ENCODE results near the gene ADAM12. TPM values are rescaled to one million over a fixed set of nuclear protein-coding genes. Genes with fewer than 3 reads are reported as not detected.

ADAM12 gene
- total RNA-seq, 1 experiment from 2014 or later, result not detected

DNA sequence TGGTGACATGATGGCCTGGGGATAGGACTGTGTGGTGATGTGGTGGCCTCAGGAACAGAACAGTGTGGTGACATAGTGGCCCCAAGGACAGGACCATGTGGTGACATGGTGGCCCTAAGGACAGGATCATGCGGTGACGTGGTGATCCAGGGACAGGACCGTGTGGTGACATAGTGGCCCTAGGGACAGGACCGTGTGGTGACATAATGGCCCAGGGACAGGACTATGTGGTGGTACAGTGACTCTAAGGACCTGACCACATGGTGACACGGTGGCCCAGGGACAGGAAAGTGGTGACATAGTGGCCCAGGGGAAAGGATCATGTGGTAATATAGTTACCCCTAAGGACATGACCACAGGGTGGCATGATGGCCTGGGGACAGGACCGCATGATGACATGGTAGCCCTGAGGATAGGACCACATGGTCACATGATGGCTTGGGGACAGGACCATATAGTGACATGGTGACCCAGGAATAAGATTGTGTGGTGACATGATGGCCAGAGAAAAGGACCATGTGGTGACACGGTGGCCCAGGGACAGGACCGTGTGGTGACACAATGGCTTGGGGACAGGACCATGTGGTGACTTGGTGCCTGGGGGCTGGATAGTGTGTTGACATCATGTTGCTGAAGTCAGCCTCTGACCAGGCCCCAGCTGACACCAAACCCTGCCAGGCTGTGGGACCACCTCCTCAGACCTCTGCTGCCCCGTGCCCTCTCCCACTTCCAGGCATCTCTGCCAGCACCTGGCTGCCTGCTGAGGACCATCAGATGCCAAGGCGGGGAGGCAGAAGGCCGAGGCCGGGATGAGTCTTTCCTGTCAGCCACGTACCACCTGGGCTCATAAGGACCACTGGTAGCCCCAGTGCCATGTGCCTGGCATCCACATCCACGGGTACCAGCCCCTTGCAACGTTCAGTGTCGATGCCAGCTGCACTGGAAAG is 99.5 kb downstream of the ADAM12 start:
- Histone ChIP-seq H3K9me2 (replicated peaks; ENCODE audit: insufficient read depth, low read length) (no peaks in the 10 kb centered on the region), H3K4me2 (ENCODE audit: low read depth, low read length, poor library complexity, severe bottlenecking) (no peak overlapping the region), H4K20me1 (ENCODE audit: insufficient read depth, low read depth, low read length) (no peaks in the 10 kb centered on the region), H3K9ac (ENCODE audit: low read length) (no peak overlapping the region), H3K27ac (ENCODE audit: low read length) (no peak overlapping the region), H3K27me3 (ENCODE audit: low read length) (no peaks in the 10 kb centered on the region), H3K4me3 (ENCODE audit: low read length) (no peak overlapping the region), H3K9me3 (ENCODE audit: low read length) (no peaks in the 10 kb centered on the region), H2AFZ (ENCODE audit: low read length) (no peak overlapping the region), H3K4me1 (ENCODE audit: low read length) (no peaks in the 10 kb centered on the region), H3K79me2 (ENCODE audit: low read length) (no peaks in the 10 kb centered on the region), H3K36me3 (ENCODE audit: insufficient read depth, low read length) (no peaks in the 10 kb centered on the region)
- DNase-seq, result no peak

GRCh38 chr10:126286256-126286780 is 102.0 kb downstream of the ADAM12 start:
- Histone ChIP-seq H3K27ac (ENCODE audit: low read length) (no peak overlapping the region), H3K36me3 (ENCODE audit: insufficient read depth, low read length) (no peaks in the 10 kb centered on the region), H3K79me2 (ENCODE audit: low read length) (no peaks in the 10 kb centered on the region), H2AFZ (ENCODE audit: low read length) (no peak overlapping the region), H3K4me2 (ENCODE audit: low read depth, low read length, poor library complexity, severe bottlenecking) (no peak overlapping the region), H3K4me1 (ENCODE audit: low read length) (no peaks in the 10 kb centered on the region), H3K9me2 (replicated peaks; ENCODE audit: insufficient read depth, low read length) (no peaks in the 10 kb centered on the region), H3K9me3 (ENCODE audit: low read length) (no peaks in the 10 kb centered on the region), H4K20me1 (ENCODE audit: insufficient read depth, low read depth, low read length) (no peaks in the 10 kb centered on the region), H3K9ac (ENCODE audit: low read length) (no peak overlapping the region), H3K27me3 (ENCODE audit: low read length) (no peaks in the 10 kb centered on the region), H3K4me3 (ENCODE audit: low read length) (no peak overlapping the region)
- DNase-seq, result no peak

- no peaks in the 10 kb centered on the region for H3K4me1 ChIP-seq (ENCODE audit: low read length)
- H3K9me3 ChIP-seq (ENCODE audit: low read length), result no peaks in the 10 kb centered on the region
- no peak overlapping the region for H3K4me2 ChIP-seq (ENCODE audit: low read depth, low read length, poor library complexity, severe bottlenecking)
- no peaks in the 10 kb centered on the region for H3K27me3 ChIP-seq (ENCODE audit: low read length)
- no peaks in the 10 kb centered on the region for H4K20me1 ChIP-seq (ENCODE audit: insufficient read depth, low read depth, low read length)
- H3K79me2 ChIP-seq (ENCODE audit: low read length), result no peaks in the 10 kb centered on the region
- H3K36me3 ChIP-seq (ENCODE audit: insufficient read depth, low read length), result no peaks in the 10 kb centered on the region
- H3K9me2 ChIP-seq (replicated peaks; ENCODE audit: insufficient read depth, low read length), result no peaks in the 10 kb centered on the region
- no peak overlapping the region for H3K4me3 ChIP-seq (ENCODE audit: low read length)
- DNase-seq, result no peak
- no peak overlapping the region for H3K9ac ChIP-seq (ENCODE audit: low read length)
- no peak overlapping the region for H2AFZ ChIP-seq (ENCODE audit: low read length)
- H3K27ac ChIP-seq (ENCODE audit: low read length), result no peak overlapping the region
Observed at GRCh38 chr10:126283307-126283706, 105.0 kb downstream of the ADAM12 start.

- no peaks in the 10 kb centered on the region for H3K36me3 ChIP-seq (ENCODE audit: insufficient read depth, low read length)
- no peaks in the 10 kb centered on the region for H3K4me1 ChIP-seq (ENCODE audit: low read length)
- no peak overlapping the region for H3K4me2 ChIP-seq (ENCODE audit: low read depth, low read length, poor library complexity, severe bottlenecking)
- H3K4me3 ChIP-seq (ENCODE audit: low read length), result no peak overlapping the region
- no peaks in the 10 kb centered on the region for H3K27me3 ChIP-seq (ENCODE audit: low read length)
- H3K27ac ChIP-seq (ENCODE audit: low read length), result no peak overlapping the region
- H3K9me2 ChIP-seq (replicated peaks; ENCODE audit: insufficient read depth, low read length), result no peaks in the 10 kb centered on the region
- no peak for DNase-seq
- H4K20me1 ChIP-seq (ENCODE audit: insufficient read depth, low read depth, low read length), result no peaks in the 10 kb centered on the region
- H3K9ac ChIP-seq (ENCODE audit: low read length), result no peak overlapping the region
- H3K9me3 ChIP-seq (ENCODE audit: low read length), result no peaks in the 10 kb centered on the region
- no peak overlapping the region for H2AFZ ChIP-seq (ENCODE audit: low read length)
- no peaks in the 10 kb centered on the region for H3K79me2 ChIP-seq (ENCODE audit: low read length)
Observed at GRCh38 chr10:126278851-126279250, 109.4 kb downstream of the ADAM12 start.

GRCh38 chr10:126277181-126277580 is 111.1 kb downstream of the ADAM12 start:
- no peaks in the 10 kb centered on the region for H3K9me3 ChIP-seq (ENCODE audit: low read length)
- H3K27ac ChIP-seq (ENCODE audit: low read length), result no peak overlapping the region
- no peaks in the 10 kb centered on the region for H3K36me3 ChIP-seq (ENCODE audit: insufficient read depth, low read length)
- H3K9me2 ChIP-seq (replicated peaks; ENCODE audit: insufficient read depth, low read length), result no peaks in the 10 kb centered on the region
- H2AFZ ChIP-seq (ENCODE audit: low read length), result no peak overlapping the region
- H3K4me2 ChIP-seq (ENCODE audit: low read depth, low read length, poor library complexity, severe bottlenecking), result no peak overlapping the region
- no peaks in the 10 kb centered on the region for H3K79me2 ChIP-seq (ENCODE audit: low read length)
- no peak overlapping the region for H3K4me3 ChIP-seq (ENCODE audit: low read length)
- H4K20me1 ChIP-seq (ENCODE audit: insufficient read depth, low read depth, low read length), result no peaks in the 10 kb centered on the region
- H3K27me3 ChIP-seq (ENCODE audit: low read length), result no peaks in the 10 kb centered on the region
- no peaks in the 10 kb centered on the region for H3K4me1 ChIP-seq (ENCODE audit: low read length)
- no peak overlapping the region for H3K9ac ChIP-seq (ENCODE audit: low read length)
- no peak for DNase-seq

DNA sequence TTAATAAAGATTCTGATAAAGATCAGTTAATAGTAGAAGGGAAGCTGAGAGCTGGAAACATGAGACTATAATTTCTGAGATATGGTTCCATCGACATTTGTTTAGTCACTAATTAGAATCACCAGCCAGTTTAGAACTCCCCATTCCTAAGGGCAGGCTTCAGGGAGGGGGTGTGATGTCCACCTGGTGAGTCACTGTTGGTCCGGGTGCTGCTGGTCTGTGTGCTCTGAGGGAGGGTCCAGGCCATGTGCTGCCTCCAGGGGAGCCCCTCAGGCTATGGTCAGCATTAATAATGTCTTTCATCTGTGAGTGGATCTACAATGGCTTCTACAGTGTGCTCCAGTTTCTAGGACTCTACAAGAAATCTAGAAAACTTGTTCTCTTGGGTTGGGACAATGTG is 115.8 kb downstream of the ADAM12 start:
- no peaks in the 10 kb centered on the region for H4K20me1 ChIP-seq (ENCODE audit: insufficient read depth, low read depth, low read length)
- H3K4me1 ChIP-seq (ENCODE audit: low read length), result no peaks in the 10 kb centered on the region
- no peak overlapping the region for H3K9ac ChIP-seq (ENCODE audit: low read length)
- no peaks in the 10 kb centered on the region for H3K79me2 ChIP-seq (ENCODE audit: low read length)
- H3K9me3 ChIP-seq (ENCODE audit: low read length), result no peaks in the 10 kb centered on the region
- H3K27ac ChIP-seq (ENCODE audit: low read length), result no peak overlapping the region
- no peaks in the 10 kb centered on the region for H3K36me3 ChIP-seq (ENCODE audit: insufficient read depth, low read length)
- H3K9me2 ChIP-seq (replicated peaks; ENCODE audit: insufficient read depth, low read length), result no peaks in the 10 kb centered on the region
- no peak overlapping the region for H3K4me3 ChIP-seq (ENCODE audit: low read length)
- H3K27me3 ChIP-seq (ENCODE audit: low read length), result no peaks in the 10 kb centered on the region
- no peak overlapping the region for H2AFZ ChIP-seq (ENCODE audit: low read length)
- H3K4me2 ChIP-seq (ENCODE audit: low read depth, low read length, poor library complexity, severe bottlenecking), result no peak overlapping the region
- DNase-seq, result no peak

GRCh38 chr10:126270111-126270510 is 118.2 kb downstream of the ADAM12 start:
- no peak for DNase-seq
- H3K4me1 ChIP-seq (ENCODE audit: low read length), result no peaks in the 10 kb centered on the region
- no peak overlapping the region for H3K4me3 ChIP-seq (ENCODE audit: low read length)
- no peak overlapping the region for H3K9ac ChIP-seq (ENCODE audit: low read length)
- no peaks in the 10 kb centered on the region for H3K9me3 ChIP-seq (ENCODE audit: low read length)
- H2AFZ ChIP-seq (ENCODE audit: low read length), result no peak overlapping the region
- no peak overlapping the region for H3K4me2 ChIP-seq (ENCODE audit: low read depth, low read length, poor library complexity, severe bottlenecking)
- no peaks in the 10 kb centered on the region for H3K9me2 ChIP-seq (replicated peaks; ENCODE audit: insufficient read depth, low read length)
- no peaks in the 10 kb centered on the region for H3K36me3 ChIP-seq (ENCODE audit: insufficient read depth, low read length)
- no peak overlapping the region for H3K27ac ChIP-seq (ENCODE audit: low read length)
- no peaks in the 10 kb centered on the region for H4K20me1 ChIP-seq (ENCODE audit: insufficient read depth, low read depth, low read length)
- no peaks in the 10 kb centered on the region for H3K27me3 ChIP-seq (ENCODE audit: low read length)
- H3K79me2 ChIP-seq (ENCODE audit: low read length), result no peaks in the 10 kb centered on the region

- H3K9me3 ChIP-seq (ENCODE audit: low read length), result no peaks in the 10 kb centered on the region
- H3K9ac ChIP-seq (ENCODE audit: low read length), result no peak overlapping the region
- no peaks in the 10 kb centered on the region for H3K9me2 ChIP-seq (replicated peaks; ENCODE audit: insufficient read depth, low read length)
- H2AFZ ChIP-seq (ENCODE audit: low read length), result no peak overlapping the region
- H3K27ac ChIP-seq (ENCODE audit: low read length), result no peak overlapping the region
- H3K79me2 ChIP-seq (ENCODE audit: low read length), result no peaks in the 10 kb centered on the region
- H3K4me2 ChIP-seq (ENCODE audit: low read depth, low read length, poor library complexity, severe bottlenecking), result no peak overlapping the region
- no peaks in the 10 kb centered on the region for H3K4me1 ChIP-seq (ENCODE audit: low read length)
- no peak overlapping the region for H3K4me3 ChIP-seq (ENCODE audit: low read length)
- H3K36me3 ChIP-seq (ENCODE audit: insufficient read depth, low read length), result no peaks in the 10 kb centered on the region
- no peaks in the 10 kb centered on the region for H4K20me1 ChIP-seq (ENCODE audit: insufficient read depth, low read depth, low read length)
- no peak for DNase-seq
- H3K27me3 ChIP-seq (ENCODE audit: low read length), result no peaks in the 10 kb centered on the region
Observed at GRCh38 chr10:126268013-126268920, 120.0 kb downstream of the ADAM12 start.
